ENCODE measurements around the gene KLF17.
A peak's percentile ranks its signal among the peaks of the same experiment; 100 is the strongest.

KLF17 gene, protein sequence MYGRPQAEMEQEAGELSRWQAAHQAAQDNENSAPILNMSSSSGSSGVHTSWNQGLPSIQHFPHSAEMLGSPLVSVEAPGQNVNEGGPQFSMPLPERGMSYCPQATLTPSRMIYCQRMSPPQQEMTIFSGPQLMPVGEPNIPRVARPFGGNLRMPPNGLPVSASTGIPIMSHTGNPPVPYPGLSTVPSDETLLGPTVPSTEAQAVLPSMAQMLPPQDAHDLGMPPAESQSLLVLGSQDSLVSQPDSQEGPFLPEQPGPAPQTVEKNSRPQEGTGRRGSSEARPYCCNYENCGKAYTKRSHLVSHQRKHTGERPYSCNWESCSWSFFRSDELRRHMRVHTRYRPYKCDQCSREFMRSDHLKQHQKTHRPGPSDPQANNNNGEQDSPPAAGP

GRCh38 chr1:44118682-44119081 lies at the start of gene KLF17:
KLF17 (plus strand) TSS chr1:44118821; CDS start chr1:44118908, 87 bp downstream.
- no peak for DNase-seq

DNA sequence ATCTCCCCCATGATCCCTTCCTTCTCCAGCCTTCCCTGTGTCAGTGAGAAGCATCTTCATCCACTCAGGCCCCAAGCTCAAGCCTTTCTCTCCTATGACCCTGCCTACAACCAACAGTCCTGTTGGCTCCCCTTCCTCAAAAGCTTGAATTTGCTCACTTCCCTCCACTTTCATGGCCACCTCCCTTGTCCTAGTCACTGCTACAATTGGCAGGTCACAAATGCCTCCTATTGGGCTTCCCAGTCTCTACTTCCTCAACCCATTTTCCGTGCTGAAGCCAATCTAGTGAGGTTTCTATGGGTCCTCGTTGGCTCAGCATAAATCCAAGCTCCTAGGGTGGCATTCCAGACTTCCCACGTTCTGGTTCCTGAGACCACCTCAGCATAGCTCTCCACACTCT lies 47.2 kb upstream of the KLF17 start:
- no peak for DNase-seq

DNA sequence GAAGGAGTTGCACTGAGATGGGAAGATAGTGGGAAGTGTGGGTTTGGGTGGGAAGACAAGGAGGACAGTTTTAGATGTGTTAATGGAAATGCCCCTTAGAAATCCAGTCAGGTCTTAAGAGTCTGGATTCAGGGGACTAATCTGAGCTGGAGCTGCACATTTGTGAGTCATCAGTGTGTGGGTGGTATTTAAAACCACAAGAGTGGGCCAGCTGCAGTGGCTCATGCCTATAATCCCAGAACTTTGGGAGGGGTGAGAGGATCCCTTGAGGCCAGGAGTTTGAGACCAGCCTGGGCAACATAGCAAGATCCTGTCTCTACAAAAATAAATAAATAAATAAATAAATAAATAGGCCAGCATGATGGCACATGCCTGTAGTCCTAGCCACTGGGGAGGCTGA lies 46.4 kb upstream of the KLF17 start:
- no peak for DNase-seq

- no peak for DNase-seq
These were observed 45.8 kb upstream of the KLF17 start for GRCh38 chr1:44072821-44073220.

- no peak for DNase-seq
These were observed 45.1 kb upstream of the KLF17 start for GRCh38 chr1:44073528-44073927.

DNA sequence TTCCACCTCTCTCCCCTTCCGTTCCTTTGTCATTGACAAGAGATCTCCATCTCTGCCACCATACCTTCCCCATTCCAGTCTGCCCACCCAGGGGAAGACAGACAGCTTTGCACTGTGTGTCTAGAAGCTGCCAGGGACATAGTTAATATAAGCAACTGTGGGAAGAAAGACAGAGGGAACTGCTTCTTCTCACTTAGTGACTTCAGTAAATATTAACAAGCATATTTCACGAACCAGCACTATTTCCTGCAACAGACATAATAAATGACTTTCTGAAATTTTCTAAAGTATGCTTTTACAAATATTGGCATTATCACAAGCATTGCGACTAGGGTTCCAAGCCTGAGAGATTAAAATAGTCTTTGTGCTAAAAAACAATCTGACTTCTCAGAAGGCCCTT lies 44.2 kb upstream of the KLF17 start:
- DNase-seq: no peak

DNA sequence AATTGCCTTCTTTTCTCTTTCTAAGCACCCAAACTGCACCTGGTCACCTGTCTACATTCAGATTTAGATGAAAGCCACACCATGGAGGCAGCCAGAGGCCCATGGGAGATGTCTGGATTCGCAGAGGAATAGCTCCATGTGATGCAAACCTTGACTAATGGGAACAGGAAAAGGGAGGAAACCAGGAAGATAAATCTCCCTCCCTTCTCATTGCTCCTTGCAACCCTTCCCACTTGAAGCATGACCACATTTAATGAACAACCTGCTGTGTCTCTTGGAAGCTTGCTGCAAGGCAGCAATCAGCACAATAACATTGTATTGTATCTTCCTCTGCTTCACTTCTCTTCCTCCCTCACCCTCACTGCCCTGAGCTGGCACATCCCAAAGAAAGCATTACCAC lies 42.6 kb upstream of the KLF17 start:
- DNase-seq: no peak

DNA sequence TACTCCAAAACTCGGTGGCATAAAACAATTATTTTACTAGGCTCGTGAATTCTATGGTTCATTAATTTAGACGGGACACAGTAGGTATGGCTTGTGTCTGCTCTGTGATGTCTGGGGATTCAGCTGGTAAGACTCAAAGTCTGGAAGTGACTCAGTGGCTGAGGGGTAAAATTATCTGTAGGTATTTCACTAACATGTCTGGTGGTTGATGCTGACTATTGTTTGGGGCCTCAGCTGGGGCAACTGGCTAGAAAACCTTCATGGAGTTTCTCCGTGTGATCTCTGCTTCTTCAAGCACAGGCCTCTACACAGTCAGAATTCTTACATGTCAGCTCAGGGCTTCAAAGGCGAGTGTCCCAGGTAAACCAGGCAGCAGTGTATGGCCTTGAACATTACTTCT lies 41.2 kb upstream of the KLF17 start:
- DNase-seq: no peak

DNA sequence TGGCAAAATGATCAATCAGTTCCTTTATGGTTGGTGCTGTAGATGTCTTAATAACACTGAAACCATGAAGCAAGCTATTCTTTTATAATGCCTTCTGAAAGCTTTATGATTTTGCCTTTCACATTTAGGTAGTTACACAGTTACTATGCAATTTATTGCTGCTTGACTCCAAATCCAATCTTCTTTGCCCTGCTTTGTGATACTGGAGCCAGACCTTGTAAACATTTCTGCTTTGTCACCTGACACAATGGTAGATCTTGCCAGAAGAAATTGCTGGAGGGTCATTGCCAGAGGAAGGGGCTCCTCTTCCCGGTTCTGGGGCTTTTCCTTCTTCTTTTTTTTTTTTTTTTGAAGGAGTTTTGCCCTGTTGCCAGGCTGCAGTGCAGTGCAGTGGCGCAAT lies 40.5 kb upstream of the KLF17 start:
- DNase-seq: no peak

- DNase-seq: no peak
These were observed 39.1 kb upstream of the KLF17 start for GRCh38 chr1:44079566-44079965.

DNA sequence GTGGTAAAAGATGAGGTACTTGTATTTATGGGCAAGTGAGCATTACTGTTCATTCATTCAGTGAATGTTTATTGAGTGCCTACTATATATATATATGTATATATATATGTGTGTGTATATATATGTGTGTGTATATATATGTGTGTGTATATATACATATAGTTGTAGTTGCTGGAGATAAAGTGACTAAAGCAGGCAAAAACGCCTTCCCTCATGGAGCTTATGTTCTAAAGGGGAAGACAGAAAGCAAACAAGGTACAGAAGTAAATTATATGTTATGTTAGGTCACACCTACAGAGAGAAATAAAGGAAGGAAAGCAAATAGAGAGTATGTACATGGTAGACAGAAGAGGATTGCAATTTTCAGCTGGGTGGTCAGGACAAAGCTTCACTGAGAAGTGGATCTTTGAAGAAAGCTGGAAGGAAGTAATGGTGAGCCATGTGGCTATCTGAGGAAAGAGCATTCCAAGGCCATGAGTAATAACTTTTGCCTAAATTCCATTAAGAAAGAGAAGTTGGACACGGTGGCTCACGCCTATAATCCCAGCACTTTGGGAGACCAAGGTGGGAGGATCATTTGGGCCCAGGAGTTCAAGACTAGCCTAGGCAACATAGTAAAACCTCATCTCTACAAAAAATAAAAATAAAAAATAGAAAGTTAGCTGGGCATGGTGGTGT lies 33.5 kb upstream of the KLF17 start:
- no peak for DNase-seq

DNA sequence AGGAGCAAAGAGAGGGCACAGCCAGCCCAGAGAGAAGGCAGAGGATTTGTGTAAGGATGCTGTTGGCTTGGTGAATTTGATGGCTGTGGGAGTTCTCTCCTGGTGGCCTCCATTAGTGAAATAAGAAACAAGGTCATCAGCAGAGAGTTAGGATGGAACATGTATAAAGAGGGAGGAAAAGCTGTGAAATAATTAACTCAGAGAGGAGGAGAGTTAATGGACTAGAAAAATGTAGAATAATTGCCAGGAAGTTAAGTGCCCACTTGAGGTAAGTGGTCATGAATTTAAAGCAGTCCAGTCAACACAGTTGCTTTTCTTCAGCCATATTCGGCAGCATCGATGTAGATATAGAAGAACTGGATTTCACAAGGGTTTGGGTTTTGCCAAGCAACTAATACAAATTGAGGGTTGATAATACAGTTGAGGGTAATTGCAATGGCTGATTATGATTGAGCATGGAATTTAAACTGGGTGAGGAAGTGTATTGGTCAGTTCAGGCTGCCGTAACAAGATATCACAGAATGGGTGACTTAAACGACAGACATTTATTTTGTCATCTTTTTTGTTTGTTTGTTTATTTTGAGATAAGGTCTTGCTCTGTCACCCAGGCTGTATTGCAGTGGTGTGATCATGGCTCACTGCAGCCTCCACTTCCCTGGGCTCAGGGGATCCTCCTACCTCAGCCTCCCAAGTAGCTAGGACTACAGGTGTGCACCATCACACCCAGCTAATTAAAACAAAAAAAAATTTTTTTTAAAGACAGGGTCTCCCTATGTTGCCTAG lies 31.7 kb upstream of the KLF17 start:
- peak; percentile 58 for DNase-seq

- DNase-seq: peak; percentile 54
These were observed 29.1 kb upstream of the KLF17 start for GRCh38 chr1:44089371-44090048.

DNA sequence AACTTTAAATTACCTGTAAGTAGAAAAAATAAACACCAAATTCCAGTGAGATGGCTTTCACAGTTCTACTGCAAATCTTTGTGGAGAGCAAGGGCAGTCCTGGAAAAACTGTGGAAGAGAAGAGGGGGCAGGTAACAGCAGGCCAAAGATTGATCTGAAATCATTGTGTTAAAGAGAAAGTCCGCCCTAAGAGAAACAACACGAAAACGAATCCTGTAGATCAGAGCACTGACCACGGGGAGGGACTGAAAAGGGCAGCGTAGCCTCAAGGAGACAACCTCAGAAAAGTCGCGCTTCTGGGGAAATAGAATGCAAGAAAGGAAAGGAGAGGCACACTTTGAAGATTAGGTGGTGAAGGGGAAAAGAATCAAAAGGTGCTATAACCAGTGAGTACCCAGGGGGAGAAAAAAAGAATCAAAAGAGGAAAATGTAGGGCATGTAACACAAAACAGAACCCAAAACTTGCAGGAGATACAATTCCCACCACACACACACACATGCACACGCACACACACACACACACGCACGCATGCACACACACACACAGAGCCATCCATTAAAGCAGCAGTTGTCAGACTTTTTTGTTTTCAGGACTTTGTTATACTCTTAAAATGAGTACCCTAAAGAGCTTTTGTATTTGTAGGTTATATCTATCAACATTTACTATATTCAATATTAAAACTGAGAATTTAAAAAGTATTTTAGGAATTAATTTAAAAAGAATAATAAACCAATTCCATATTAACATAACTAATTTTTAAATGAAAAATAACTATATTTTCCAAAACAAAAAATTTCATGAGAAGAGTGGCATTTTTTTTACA lies 28.0 kb upstream of the KLF17 start:
- DNase-seq: no peak

- DNase-seq: no peak
These were observed 24.6 kb upstream of the KLF17 start for GRCh38 chr1:44094047-44094446.

DNA sequence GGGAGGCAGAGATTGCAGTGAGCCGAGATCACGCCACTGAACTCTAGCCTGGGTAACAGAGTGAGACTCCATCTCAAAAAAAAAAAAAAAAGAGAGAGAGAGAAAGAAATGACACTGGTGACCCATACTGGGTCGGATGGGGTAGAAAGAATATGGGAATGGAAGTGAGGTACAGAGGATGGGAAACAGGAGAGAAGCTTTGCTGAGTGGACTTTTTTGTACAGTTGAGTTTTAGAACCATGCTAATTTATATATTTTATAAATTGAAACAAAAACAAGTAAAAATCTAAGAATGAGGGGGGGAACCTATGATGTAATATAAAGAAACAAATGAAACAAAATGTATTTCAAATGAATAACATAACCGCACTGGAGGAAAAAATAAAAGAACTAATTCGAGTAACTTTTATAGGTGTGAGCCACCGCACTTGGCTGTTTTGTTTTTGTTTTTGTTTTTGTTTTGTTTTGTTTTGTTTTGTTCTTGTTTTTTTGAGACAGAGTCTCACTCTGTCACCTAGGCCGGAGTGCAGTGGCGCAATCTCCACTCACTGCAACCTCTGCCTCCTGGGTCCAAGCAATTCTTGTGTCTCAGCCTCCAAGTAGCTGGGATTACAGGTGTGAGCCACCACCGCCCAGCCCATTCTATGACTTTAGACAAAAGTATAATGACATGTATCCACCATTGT lies 18.3 kb upstream of the KLF17 start:
- no peak for DNase-seq

DNA sequence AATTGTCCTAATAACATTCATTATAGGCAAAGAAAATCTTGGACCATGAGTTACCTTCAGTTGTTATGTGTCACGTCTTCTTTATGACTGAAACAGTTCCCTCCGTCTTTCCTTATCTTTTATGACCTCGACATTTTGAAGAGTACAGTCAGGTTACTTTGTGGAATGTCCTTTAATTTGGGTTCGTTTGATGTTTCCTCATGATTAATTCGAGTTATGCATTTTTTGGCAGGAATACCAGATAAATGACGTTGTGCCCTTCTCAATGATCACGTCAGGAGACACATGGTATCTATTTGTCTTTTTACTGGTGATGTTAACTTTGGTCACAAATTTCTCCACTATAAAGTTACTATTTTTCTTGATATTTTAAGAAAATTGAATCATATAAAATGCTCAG lies 17.3 kb upstream of the KLF17 start:
- DNase-seq: no peak

DNA sequence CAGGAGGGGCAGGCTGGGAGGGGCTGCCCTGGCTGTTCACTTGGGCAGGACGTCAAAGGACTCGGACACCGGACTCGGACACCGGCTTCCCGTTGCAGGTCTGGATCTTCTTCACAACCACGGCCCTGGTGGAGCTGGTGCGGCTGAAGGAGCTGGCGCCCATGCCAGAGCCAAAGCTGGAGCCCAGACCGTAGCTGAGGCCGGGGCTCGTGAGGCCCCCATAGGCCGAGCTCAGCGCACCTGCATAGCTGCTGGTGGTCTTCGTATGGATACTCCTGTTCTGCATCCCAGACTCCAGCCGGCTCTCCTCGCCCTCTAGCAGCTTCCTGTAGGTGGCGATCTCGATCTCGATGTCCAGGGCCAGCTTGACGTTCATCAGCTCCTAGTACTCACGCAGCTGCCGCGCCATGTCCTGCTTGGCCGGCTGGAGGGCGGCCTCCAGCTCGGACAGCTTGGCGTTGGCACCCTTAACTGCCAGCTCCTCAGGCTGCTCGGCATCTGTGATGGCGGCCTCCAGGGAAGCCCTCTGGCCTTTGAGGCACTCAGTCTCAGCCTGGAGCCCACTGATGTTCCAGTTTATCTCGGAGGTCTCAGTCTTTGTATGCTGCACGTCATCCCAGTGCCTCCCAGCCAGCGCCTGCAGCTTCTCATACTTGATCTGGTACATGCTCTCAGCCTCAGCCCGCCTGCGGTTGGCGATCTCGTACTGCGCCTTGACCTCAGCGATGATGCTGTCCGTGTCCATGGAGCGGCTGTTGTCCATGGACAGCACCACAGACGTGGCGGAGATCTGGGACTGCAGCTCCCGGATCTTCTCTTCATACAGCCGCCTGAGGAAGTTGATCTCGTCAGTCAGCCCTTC lies 15.1 kb upstream of the KLF17 start:
- DNase-seq: peak; percentile 71

- no peak for DNase-seq
These were observed 12.8 kb upstream of the KLF17 start for GRCh38 chr1:44105810-44106209.

GRCh38 chr1:44108241-44108640 lies 10.4 kb upstream of the KLF17 start:
- DNase-seq: no peak

GRCh38 chr1:44108971-44109370 lies 9.7 kb upstream of the KLF17 start:
- no peak for DNase-seq
